ENCODE data around the gene PRRC2B.

The PRRC2B gene

GRCh38 chr9:131522257-131523085 is 128.6 kb downstream of the PRRC2B start:
- DNase-seq (ENCODE audit: low read depth), result no peak
- no peak overlapping the region for H3K4me3 ChIP-seq (ENCODE audit: low read depth, low read length)

DNA sequence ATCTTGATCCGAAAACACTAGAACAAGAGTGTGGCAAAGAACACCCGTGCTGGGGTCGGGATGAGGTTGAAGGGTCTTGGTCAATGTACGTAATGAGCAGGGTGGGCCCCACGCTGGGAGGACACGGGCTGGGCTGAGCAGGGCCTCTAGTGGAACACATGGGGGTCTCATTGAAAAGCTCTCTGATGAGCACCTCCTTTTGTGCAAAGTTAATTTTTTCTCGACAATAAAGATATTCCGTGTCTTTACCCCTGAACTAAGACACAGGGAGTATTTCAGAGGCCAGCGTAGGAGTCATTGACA is 129.2 kb downstream of the PRRC2B start:
- no peak overlapping the region for H3K4me3 ChIP-seq (ENCODE audit: low read depth, low read length)
- DNase-seq (ENCODE audit: low read depth), result no peak

GRCh38 chr9:131523451-131524435 is 129.9 kb downstream of the PRRC2B start:
- no peak for DNase-seq (ENCODE audit: low read depth)
- H3K4me3 ChIP-seq (ENCODE audit: low read depth, low read length), result no peak overlapping the region

DNA sequence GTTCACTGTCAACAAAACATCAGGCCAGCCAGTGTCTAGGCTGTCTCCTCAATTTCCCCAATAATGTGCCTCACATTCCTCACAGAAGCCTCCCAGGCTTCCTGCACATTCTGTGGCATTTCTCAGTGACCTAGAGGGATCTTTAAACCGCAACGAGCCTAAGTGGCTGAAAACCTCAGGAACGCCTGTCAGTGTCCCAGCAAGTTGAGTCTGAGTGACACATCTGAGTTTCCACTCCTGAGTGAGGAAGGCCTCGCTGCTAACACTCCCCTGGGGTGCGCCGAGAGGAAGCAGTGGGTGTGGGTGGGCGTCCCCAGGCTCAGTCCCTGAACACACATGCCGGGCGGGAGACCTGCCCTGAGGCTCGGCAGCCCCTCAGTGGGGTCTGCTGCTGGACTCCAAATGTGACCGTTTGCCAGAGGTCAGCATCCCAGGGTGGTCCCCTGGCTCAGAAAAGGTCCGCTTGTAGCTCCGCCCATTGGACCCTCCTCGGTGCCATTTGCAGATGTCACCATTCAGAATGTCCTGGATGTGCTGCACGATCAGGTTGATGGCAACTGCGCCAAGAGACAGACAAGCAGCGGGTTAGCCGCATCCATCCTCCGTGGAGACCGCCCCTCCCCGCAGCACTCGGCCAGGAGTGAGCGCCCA is 130.9 kb downstream of the PRRC2B start:
- H3K4me3 ChIP-seq (ENCODE audit: low read depth, low read length), result no peak overlapping the region
- no peak for DNase-seq (ENCODE audit: low read depth)

- DNase-seq (ENCODE audit: low read depth), result no peak
- no peak overlapping the region for H3K4me3 ChIP-seq (ENCODE audit: low read depth, low read length)
Observed at GRCh38 chr9:131525643-131526565, 132.0 kb downstream of the PRRC2B start.

DNA sequence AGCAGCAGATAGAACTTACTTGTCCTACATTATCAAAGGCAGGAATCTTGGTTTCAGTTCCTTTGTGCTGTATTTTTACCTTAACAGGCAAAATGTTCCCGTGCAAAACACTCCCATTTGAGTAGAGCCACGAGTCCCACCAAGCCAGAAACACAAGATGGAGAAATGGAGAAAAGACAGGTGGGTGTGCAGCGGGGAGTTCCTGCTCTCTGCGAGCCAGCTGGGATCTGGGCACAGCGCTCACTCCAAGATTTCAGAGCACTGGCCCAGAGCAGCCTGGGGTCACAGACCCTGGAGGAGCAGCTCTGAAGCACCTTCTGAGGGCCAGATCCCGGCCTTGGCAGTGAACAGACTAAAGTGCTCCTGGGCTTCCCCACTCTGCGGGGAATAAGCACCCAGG is 134.3 kb downstream of the PRRC2B start:
- DNase-seq (ENCODE audit: low read depth), result no peak
- no peak overlapping the region for H3K4me3 ChIP-seq (ENCODE audit: low read depth, low read length)

DNA sequence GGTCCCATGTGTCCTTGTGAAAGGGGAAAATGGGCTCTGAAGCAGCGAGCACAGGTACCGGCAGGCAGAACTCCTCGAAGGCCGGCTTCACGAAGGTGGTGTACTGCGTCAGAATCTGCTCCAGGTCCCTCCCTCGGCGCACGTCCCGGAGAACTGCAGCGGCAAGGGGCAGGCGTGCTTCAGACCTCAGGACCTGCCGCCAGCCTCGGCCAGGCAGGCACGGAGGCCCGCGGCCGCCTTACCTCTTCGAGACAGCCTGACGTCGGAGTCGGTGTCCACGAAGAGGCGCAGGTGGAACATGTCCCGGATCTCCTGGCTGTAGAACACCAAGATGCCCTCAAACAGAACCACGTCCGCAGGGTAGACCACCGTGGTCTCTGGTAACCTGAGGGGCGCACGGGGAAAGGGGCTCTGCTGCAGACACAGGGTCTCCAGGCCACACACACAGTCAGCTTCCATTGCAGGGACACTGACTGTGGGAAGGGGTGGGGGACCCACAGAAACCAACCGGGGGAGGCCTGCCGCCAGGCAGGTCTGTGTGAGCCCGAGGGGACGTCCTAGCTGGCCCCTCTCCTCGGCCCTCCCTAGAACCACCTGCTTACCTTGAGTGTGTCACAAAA is 135.1 kb downstream of the PRRC2B start:
- no peak for DNase-seq (ENCODE audit: low read depth)
- no peak overlapping the region for H3K4me3 ChIP-seq (ENCODE audit: low read depth, low read length)

GRCh38 chr9:131529597-131530545 is 136.0 kb downstream of the PRRC2B start:
- DNase-seq (ENCODE audit: low read depth), result no peak

GRCh38 chr9:131530546-131530919 is 136.6 kb downstream of the PRRC2B start:
- no peak for DNase-seq (ENCODE audit: low read depth)
- peak overlapping the region; percentile 66 for H3K4me3 ChIP-seq (ENCODE audit: low read depth, low read length)

More at GRCh38 chr9:131529597-131530545, 136.0 kb downstream of the PRRC2B start:
- peak overlapping the region; percentile 66 for H3K4me3 ChIP-seq (ENCODE audit: low read depth, low read length)

DNA sequence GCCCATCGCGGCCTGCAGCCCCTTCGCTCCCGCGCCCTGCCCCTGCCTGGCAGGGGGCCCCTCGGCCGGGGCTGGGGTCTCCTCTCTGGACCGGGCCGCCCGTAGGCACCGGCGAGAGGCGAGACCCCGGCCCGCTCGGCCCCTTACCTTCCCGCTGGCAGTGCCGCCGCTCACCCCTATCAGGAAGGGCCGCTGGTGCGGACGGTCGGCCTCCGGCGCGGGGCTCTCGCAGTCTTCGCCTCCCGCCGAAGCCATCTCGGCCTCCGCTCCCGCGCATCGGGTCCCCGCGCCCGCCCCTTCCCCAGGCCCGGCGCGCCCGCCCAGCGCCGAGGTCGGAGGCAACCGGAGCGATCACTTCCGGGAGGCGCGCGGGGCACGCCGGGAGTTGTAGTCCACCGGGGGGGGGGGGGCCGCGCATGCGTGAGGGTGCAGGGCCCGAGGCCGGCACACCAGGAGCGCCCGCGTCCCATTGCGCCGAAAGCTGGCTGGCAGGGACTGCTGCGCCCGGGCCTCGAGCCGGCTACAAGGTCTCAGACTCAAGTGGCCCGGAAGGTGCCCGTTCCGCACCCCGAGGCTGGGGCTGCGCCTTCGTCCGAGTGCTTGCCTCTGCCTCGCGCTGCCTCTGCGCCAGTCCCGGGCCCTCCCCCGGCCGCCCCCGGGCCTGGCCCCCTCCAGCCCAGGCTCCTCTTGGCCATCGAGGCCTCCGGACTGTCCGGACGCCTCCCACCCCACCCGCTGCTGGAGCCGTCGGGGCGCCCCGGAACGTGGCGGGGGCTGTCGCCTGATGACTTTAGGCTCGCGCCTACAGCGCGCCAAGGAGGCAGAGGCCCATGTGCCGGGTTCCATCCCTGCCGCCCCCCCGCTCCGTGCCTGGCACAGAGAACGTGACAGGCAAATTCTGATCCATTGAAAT is 137.3 kb downstream of the PRRC2B start, which contains the start of gene UCK1:
UCK1 (minus strand) TSS at position 344 of the 913 bp plus-strand sequence; CDS start at position 255, 89 bp downstream.
- H3K4me3 ChIP-seq (ENCODE audit: low read depth, low read length), result peak within 1 kb of the TSS; percentile 66
- DNase-seq (ENCODE audit: low read depth), result peak; percentile 32

GRCh38 chr9:131534721-131535237 is 140.9 kb downstream of the PRRC2B start:
- H3K4me3 ChIP-seq (ENCODE audit: low read depth, low read length), result no peak overlapping the region
- DNase-seq (ENCODE audit: low read depth), result no peak

DNA sequence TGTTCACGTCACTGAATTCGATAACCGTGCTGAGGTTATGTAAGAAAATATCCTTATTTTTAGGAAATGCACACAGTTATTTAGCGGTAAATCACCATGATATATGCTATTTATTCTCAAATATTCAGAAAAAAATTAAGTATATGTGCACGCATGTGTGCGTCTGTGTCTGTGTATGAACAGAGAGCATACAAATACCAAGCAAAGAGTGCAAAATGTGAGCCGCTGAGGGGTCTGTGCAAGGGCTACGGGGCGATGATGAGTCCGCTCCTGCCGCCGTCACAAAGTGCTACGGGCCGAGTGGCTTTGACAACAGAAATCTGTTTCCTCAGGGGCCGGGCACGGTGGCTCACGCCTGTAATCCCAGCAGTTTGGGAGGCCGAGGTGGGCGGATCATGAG is 144.1 kb downstream of the PRRC2B start:
- H3K4me3 ChIP-seq (ENCODE audit: low read depth, low read length), result no peak overlapping the region
- DNase-seq (ENCODE audit: low read depth), result no peak

DNA sequence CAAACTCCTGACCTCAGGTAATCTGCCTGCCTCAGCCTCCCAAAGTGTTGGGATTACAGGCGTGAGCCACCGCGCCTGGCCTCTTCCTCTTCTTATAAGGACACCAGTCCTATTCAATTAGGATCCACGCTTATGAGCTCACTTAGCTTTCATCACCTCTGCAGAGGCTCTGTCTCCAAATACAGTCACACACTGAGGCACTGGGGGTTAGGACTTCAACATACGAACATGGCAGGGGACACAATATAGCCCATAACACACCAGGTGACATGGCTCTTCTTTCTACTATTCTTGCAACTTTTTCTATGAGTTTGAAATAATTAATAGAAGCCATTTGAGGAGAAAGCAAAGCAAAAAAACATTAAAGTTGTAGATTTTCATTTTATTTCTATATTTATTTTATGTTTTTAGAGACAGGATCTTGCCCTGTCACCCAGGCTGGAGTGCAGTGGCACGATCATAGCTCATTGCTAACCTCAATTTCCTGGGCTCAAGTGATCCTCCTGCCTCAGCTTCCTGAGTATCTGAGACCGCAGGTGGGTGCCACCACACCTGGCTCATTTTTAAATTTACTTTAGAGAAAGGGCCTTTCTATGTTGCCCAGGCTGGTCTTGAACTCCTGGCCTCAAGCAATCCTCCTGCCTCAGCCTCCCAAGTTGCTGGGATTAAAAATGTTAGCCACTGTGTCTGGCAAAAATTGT is 145.5 kb downstream of the PRRC2B start:
- DNase-seq (ENCODE audit: low read depth), result no peak
- H3K4me3 ChIP-seq (ENCODE audit: low read depth, low read length), result no peak overlapping the region

DNA sequence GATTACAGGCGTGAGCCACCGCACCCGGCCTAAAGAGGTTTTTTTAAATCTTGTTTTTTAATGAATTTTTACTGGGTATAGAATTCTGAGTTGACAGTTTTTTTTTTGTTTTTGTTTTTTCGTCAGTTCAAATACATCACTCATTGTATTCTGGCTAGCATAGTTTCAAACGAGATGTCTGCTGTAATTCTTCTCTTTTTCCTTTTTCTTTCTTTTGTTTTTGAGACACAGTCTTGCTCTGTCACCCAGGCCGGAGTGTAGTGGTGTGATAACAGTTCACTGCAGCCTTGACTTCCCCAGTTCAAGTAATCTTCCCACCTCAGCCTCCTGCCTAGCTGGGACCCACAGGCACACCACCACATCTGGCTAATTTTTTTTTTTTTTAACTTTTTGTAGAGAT is 149.3 kb downstream of the PRRC2B start:
- no peak overlapping the region for H3K4me3 ChIP-seq (ENCODE audit: low read depth, low read length)
- no peak for DNase-seq (ENCODE audit: low read depth)

- DNase-seq (ENCODE audit: low read depth), result no peak
- no peak within 1 kb of the TSS for H3K4me3 ChIP-seq (ENCODE audit: low read depth, low read length)
Observed at GRCh38 chr9:131545003-131545785, 151.3 kb downstream of the PRRC2B start, which contains the start of gene PRRT1B. Gene PRRT1B, plus strand, starts transcription at chr9:131545523. Its CDS starts 93 bp downstream, at chr9:131545616.
